K562 (cell line): ENCODE data around the gene LTA. TPM values are rescaled to one million over a fixed set of nuclear protein-coding genes. Genes with fewer than 3 reads are reported as not detected.

Source experiments
- CAMTA2 ChIP-seq: fragments of 250-450 bp; sonication (Bioruptor Pico); conservative IDR thresholded peaks from 2 replicates; pipeline ENCODE4 v1.5.1; 2022
- FOXA1 ChIP-seq: fragments of 450-650 bp; IDR thresholded peaks from 2 replicates; pipeline ENCODE4 v1.6.1; 2016; ENCODE audit warnings: mild to moderate bottlenecking, borderline replicate concordance
- FOXM1 ChIP-seq, 2 experiments: fragments of 450-650 bp in 1 of 2; sonication (generic) in 1 of 2; formaldehyde crosslinking in 1 of 2; IDR thresholded peaks; 2 replicates each; pipeline versions ENCODE4 v1.6.1 to v1.9.0; 2017 to 2022; ENCODE audit warnings: low read depth in 2 of 2, mild to moderate bottlenecking in 2 of 2, missing genetic modification reagents in 1 of 2, moderate library complexity in 1 of 2
- KHSRP ChIP-seq: fragments of 450-650 bp; IDR thresholded peaks from 2 replicates; pipeline ENCODE4 v1.6.1; 2017
- MYNN ChIP-seq, 2 experiments: sonication (generic); formaldehyde crosslinking in 1 of 2; IDR thresholded peaks; 2 replicates each; pipeline versions ENCODE4 v1.5.0 to v1.6.1; 2016 to 2020; ENCODE audit warnings: antibody characterized with exemption in 1 of 2, missing genetic modification reagents in 1 of 2
- NFE2 ChIP-seq: IDR thresholded peaks from 2 replicates; pipeline ENCODE4 v1.6.1; 2014; ENCODE audit warnings: antibody characterized with exemption, low read depth
- NONO ChIP-seq, 2 experiments: fragments of 200-400 bp in 1 of 2; fragments of 450-650 bp in 1 of 2; formaldehyde crosslinking in 1 of 2; IDR thresholded peaks; 2 replicates each; pipeline ENCODE4 v1.6.1; 2017; ENCODE audit warnings: low read depth in 2 of 2, mild to moderate bottlenecking in 2 of 2, moderate library complexity in 2 of 2, low read length in 1 of 2
- NR3C1 ChIP-seq: sonication (generic); formaldehyde crosslinking; IDR thresholded peaks from 2 replicates; pipeline ENCODE4 v1.8.1; 2022; ENCODE audit warnings: missing genetic modification reagents
- POLR2A ChIP-seq: fragments of 450-650 bp; conservative IDR thresholded peaks from 2 replicates; pipeline ENCODE4 v1.6.1; 2016
- POLR3G ChIP-seq: IDR thresholded peaks from 2 replicates; pipeline ENCODE4 v1.6.1; 2011; ENCODE audit not compliant: insufficient read length, insufficient replicate concordance; ENCODE audit errors: extremely low read depth
- RBFOX2 ChIP-seq: fragments of 200-400 bp; formaldehyde crosslinking; IDR thresholded peaks from 2 replicates; pipeline ENCODE4 v1.6.1; 2017; ENCODE audit warnings: low read depth, mild to moderate bottlenecking, low read length, moderate library complexity
- STAT5A ChIP-seq: IDR thresholded peaks from 2 replicates; pipeline ENCODE4 v1.6.1; 2012; ENCODE audit warnings: low read length, inconsistent platforms, borderline replicate concordance
- SUPT5H ChIP-seq: fragments of 450-650 bp; IDR thresholded peaks from 2 replicates; pipeline ENCODE4 v1.6.1; 2016
- ZBTB9 ChIP-seq: fragments of 450-650 bp; formaldehyde crosslinking; IDR thresholded peaks from 2 replicates; pipeline ENCODE4 v1.4.0; 2020; ENCODE audit warnings: mild to moderate bottlenecking, moderate library complexity
- ZEB2 ChIP-seq: fragments of 450-650 bp; IDR thresholded peaks from 2 replicates; pipeline ENCODE4 v1.6.1; 2016
- ZNF165 ChIP-seq: fragments of 250-450 bp; sonication (Bioruptor Pico); IDR thresholded peaks from 2 replicates; pipeline ENCODE4 v1.4.0; 2020; ENCODE audit warnings: borderline replicate concordance
- ZNF175 ChIP-seq: fragments of 200-800 bp; sonication (Bioruptor generic); IDR thresholded peaks from 2 replicates; pipeline ENCODE4 v1.6.1; 2016; ENCODE audit warnings: low read depth, mild to moderate bottlenecking, missing genetic modification characterization, missing compliant biosample characterization
- ZNF184 ChIP-seq: sonication (generic); formaldehyde crosslinking; IDR thresholded peaks from 2 replicates; pipeline ENCODE4 v1.5.0; 2020; ENCODE audit warnings: missing genetic modification reagents
- ZNF232 ChIP-seq: sonication (generic); formaldehyde crosslinking; IDR thresholded peaks from 2 replicates; pipeline ENCODE4 v1.8.0; 2022; ENCODE audit warnings: mild to moderate bottlenecking, missing genetic modification reagents
- ZNF239 ChIP-seq: fragments of 250-450 bp; sonication (Bioruptor Pico); IDR thresholded peaks from 2 replicates; pipeline ENCODE4 v1.4.0; 2020; ENCODE audit warnings: mild to moderate bottlenecking
- ZNF347 ChIP-seq: fragments of 450-650 bp; formaldehyde crosslinking; IDR thresholded peaks from 2 replicates; pipeline ENCODE4 v1.4.0; 2020; ENCODE audit warnings: low read depth, mild to moderate bottlenecking, moderate library complexity
- polyA plus RNA-seq, 8 experiments: library from polyadenylated mRNA; depleted of rRNA in 4 of 8; stranded (reverse) in 5 of 8; unstranded in 3 of 8; fragments of >200 nt; fragmentation: Nextera tagmentation in 2 of 8; fragmentation: Illumina TruSeq in 1 of 8; extraction: Ambion mirVana in 2 of 8; extraction: Trizol in 1 of 8; gene quantifications; 2 replicates each; pipeline versions ENCODE4 v1.2.1 to v1.2.3, GENCODE V29; 2011 to 2014; ENCODE audit warnings: inconsistent platforms in 1 of 8, missing spikeins in 1 of 8
- total RNA-seq, 7 experiments: library from RNA; depleted of rRNA in 6 of 7; stranded (reverse); fragments of >200 nt in 6 of 7; fragmentation: Illumina TruSeq in 2 of 7; extraction: Trizol in 2 of 7; gene quantifications; 2 replicates each; pipeline versions ENCODE4 v1.2.1 to v1.2.3, GENCODE V29; 2011 to 2021; ENCODE audit warnings: low replicate concordance in 1 of 7
- TF ChIP-seq, protein P1 (sequence below): fragments of 250-450 bp; sonication (Bioruptor Pico); IDR thresholded peaks from 2 replicates; pipeline ENCODE4 v1.4.0; 2020; ENCODE audit warnings: mild to moderate bottlenecking, moderate library complexity
- TF ChIP-seq, protein P2 (sequence below), 2 experiments: fragments of 450-650 bp; IDR thresholded peaks; 2 replicates each; pipeline ENCODE4 v1.6.1; 2018; ENCODE audit warnings: mild to moderate bottlenecking in 2 of 2, low read depth in 1 of 2; ENCODE audit not compliant: partially characterized antibody in 2 of 2

LTA gene
- total and polyA plus RNA-seq, 9 of the 15 experiments (the other 6 are each of a cell fraction or from before 2014, with no cell fraction given), result 0.80 TPM; not detected in 8

DNA sequence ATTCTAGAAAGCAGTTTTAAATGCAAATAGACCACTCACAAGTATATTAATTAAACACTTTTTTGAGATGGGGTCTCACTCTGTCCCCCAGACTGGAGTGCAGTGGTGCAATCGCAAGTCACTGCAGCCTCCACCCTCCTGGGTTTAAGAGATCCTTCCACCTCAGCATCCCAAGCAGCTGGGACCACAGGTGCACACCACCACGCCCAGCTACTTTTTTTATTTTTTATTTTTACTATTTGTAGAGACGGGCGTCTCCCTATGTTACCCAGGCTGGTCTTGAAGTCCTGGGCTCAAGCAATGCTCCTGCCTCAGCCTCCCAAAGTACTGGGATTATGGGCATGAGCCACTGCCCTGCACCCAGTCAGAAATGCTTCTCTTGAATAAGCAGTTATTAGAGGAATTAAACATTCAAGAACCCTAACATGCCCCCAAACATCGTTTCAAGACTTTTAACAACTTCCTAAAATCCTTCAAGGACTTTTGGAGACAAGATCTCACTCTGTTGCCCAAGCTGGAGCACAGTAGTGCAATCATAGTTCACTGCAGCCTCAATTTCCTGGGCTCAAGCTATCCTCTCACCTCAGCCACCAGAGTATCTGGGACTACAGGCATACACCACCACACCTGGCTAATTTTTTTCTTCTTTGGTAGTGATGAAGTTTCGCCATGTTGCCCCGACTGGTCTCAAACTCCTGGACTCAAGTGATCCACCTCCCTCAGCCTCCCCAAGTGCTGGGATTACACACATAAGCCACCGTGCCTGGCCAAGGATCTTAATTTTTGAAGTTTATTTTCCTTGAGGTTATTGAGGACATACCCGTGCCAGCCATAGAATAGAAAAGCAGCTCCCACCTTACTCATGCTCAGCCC, 40.1 kb upstream of the LTA start (continued):
- TF ChIP-seq ZBTB9 (CRISPR knock-in tag), result 0 out of 2 replicates have a peak, but pooled peaks have one; percentile 41
- no peak for TF ChIP-seq FOXA1
- peak; percentile 75 for TF ChIP-seq POLR2A
- TF ChIP-seq NFE2, result no peak
- TF ChIP-seq SUPT5H, result peak; percentile 79
- TF ChIP-seq ZNF175, result no peak
- 0 out of 2 replicates have a peak, but pooled peaks have one; percentile 34 for TF ChIP-seq MYNN (IDR thresholded peaks at IDR 0.05)
- no peak for TF ChIP-seq MYNN (CRISPR knock-in tag; IDR thresholded peaks at IDR 0.05)
- no peak for TF ChIP-seq NONO (IDR thresholded peaks at IDR 0.05; ENCODE audit: low read depth in 2 of 2, low read length in 1 of 2)
- TF ChIP-seq FOXM1 (IDR thresholded peaks at IDR 0.05; ENCODE audit: low read depth), result no peak
- 0 out of 2 replicates have a peak, but pooled peaks have one; percentile 33 for TF ChIP-seq FOXM1 (CRISPR knock-in tag; IDR thresholded peaks at IDR 0.05; ENCODE audit: low read depth)
- no peak for TF ChIP-seq ZEB2
- TF ChIP-seq ZNF239 (CRISPR knock-in tag), result no peak
- TF ChIP-seq, protein P1, sequence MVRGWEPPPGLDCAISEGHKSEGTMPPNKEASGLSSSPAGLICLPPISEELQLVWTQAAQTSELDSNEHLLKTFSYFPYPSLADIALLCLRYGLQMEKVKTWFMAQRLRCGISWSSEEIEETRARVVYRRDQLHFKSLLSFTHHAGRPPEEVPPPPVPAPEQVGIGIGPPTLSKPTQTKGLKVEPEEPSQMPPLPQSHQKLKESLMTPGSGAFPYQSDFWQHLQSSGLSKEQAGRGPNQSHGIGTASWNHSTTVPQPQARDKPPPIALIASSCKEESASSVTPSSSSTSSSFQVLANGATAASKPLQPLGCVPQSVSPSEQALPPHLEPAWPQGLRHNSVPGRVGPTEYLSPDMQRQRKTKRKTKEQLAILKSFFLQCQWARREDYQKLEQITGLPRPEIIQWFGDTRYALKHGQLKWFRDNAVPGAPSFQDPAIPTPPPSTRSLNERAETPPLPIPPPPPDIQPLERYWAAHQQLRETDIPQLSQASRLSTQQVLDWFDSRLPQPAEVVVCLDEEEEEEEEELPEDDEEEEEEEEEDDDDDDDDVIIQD (CRISPR knock-in tag), result no peak
- no peak for TF ChIP-seq ZNF232
- no peak for TF ChIP-seq ZNF184
- no peak for TF ChIP-seq NR3C1 (CRISPR knock-in tag)
- no peak for TF ChIP-seq STAT5A
- peak; percentile 60 for TF ChIP-seq RBFOX2
- TF ChIP-seq KHSRP, result no peak
- 0 out of 2 replicates have a peak, but pooled peaks have one; percentile 40 for TF ChIP-seq CAMTA2 (CRISPR knock-in tag)
- no peak for TF ChIP-seq ZNF165 (CRISPR knock-in tag)
- TF ChIP-seq ZNF347 (CRISPR knock-in tag), result no peak
- TF ChIP-seq, protein P2, sequence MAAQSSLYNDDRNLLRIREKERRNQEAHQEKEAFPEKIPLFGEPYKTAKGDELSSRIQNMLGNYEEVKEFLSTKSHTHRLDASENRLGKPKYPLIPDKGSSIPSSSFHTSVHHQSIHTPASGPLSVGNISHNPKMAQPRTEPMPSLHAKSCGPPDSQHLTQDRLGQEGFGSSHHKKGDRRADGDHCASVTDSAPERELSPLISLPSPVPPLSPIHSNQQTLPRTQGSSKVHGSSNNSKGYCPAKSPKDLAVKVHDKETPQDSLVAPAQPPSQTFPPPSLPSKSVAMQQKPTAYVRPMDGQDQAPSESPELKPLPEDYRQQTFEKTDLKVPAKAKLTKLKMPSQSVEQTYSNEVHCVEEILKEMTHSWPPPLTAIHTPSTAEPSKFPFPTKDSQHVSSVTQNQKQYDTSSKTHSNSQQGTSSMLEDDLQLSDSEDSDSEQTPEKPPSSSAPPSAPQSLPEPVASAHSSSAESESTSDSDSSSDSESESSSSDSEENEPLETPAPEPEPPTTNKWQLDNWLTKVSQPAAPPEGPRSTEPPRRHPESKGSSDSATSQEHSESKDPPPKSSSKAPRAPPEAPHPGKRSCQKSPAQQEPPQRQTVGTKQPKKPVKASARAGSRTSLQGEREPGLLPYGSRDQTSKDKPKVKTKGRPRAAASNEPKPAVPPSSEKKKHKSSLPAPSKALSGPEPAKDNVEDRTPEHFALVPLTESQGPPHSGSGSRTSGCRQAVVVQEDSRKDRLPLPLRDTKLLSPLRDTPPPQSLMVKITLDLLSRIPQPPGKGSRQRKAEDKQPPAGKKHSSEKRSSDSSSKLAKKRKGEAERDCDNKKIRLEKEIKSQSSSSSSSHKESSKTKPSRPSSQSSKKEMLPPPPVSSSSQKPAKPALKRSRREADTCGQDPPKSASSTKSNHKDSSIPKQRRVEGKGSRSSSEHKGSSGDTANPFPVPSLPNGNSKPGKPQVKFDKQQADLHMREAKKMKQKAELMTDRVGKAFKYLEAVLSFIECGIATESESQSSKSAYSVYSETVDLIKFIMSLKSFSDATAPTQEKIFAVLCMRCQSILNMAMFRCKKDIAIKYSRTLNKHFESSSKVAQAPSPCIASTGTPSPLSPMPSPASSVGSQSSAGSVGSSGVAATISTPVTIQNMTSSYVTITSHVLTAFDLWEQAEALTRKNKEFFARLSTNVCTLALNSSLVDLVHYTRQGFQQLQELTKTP (IDR thresholded peaks at IDR 0.05; ENCODE audit: low read depth in 1 of 2, partially characterized antibody in 2 of 2), result no peak
- TF ChIP-seq POLR3G, result no peak
